Ishikawa (cell line): ENCODE results near the gene PTPN7.

Experiments
- CEBPB ChIP-seq: IDR thresholded peaks from 2 replicates; pipeline ENCODE4 v1.6.1; 2012
- EGR1 ChIP-seq: IDR thresholded peaks from 2 replicates; pipeline ENCODE4 v1.6.1; 2012
- EP300 ChIP-seq: IDR thresholded peaks from 2 replicates; pipeline ENCODE4 v1.6.1; 2012; ENCODE audit warnings: borderline replicate concordance
- FOXM1 ChIP-seq: IDR thresholded peaks from 2 replicates; pipeline ENCODE4 v1.6.1; 2012; ENCODE audit warnings: low read depth, borderline replicate concordance
- MAX ChIP-seq: IDR thresholded peaks from 2 replicates; pipeline ENCODE4 v1.6.1; 2012
- NFIC ChIP-seq: IDR thresholded peaks from 2 replicates; pipeline ENCODE4 v1.6.1; 2012
- RAD21 ChIP-seq: IDR thresholded peaks from 2 replicates; pipeline ENCODE4 v1.6.1; 2012; ENCODE audit warnings: low read depth
- REST ChIP-seq: IDR thresholded peaks from 2 replicates; pipeline ENCODE4 v1.6.1; 2012; ENCODE audit warnings: low read depth, mild to moderate bottlenecking
- YY1 ChIP-seq: IDR thresholded peaks from 2 replicates; pipeline ENCODE4 v1.6.1; 2012; ENCODE audit warnings: low read depth

- TF ChIP-seq MAX (no peak), REST (no peak), CEBPB (no peak), FOXM1 (no peak), YY1 (no peak), EP300 (no peak), RAD21 (no peak), NFIC (no peak), EGR1 (no peak)
These were observed 10.3 kb upstream of the PTPN7 start for GRCh38 chr1:202170726-202171125.
